Measurements from ENCODE around the gene ATP6V1F.

ATP6V1F gene

GRCh38 chr7:128913870-128914565 lies 51.4 kb downstream of the ATP6V1F start:
- Mint-ChIP-seq H3K4me1 (peaks cover 6% of the 10 kb centered on the region), H3K9me3 (no peaks in the 10 kb centered on the region), H3K27me3 (peaks cover 86% of the 10 kb centered on the region), H3K27ac (ENCODE audit: low read depth) (no peak overlapping the region), H3K4me3 (no peak overlapping the region), H3K36me3 (ENCODE audit: insufficient read depth) (no peaks in the 10 kb centered on the region)
- no peak for ATAC-seq (replicated peaks; ENCODE audit: extremely low read depth, poor library complexity, severe bottlenecking)
- DNase-seq (ENCODE audit: low spot score in 2 of 2): no peak

GRCh38 chr7:128914566-128915151 lies 52.0 kb downstream of the ATP6V1F start:
- no peak for ATAC-seq (replicated peaks; ENCODE audit: extremely low read depth, poor library complexity, severe bottlenecking)
- Mint-ChIP-seq H3K4me3 (no peak overlapping the region), H3K27ac (ENCODE audit: low read depth) (no peak overlapping the region), H3K27me3 (peaks cover 86% of the 10 kb centered on the region), H3K4me1 (peaks cover 6% of the 10 kb centered on the region), H3K36me3 (ENCODE audit: insufficient read depth) (no peaks in the 10 kb centered on the region), H3K9me3 (no peaks in the 10 kb centered on the region)
- DNase-seq (ENCODE audit: low spot score in 2 of 2): no peak

GRCh38 chr7:128915271-128915819 lies 52.7 kb downstream of the ATP6V1F start:
- peak overlapping the region; percentile 14 for H3K27ac Mint-ChIP-seq (ENCODE audit: low read depth)
- ATAC-seq (replicated peaks; ENCODE audit: extremely low read depth, poor library complexity, severe bottlenecking): no peak
- peaks cover 82% of the 10 kb centered on the region for H3K27me3 Mint-ChIP-seq

More at GRCh38 chr7:128915271-128915819, 52.7 kb downstream of the ATP6V1F start:
- Mint-ChIP-seq H3K36me3 (ENCODE audit: insufficient read depth) (no peaks in the 10 kb centered on the region), H3K9me3 (no peaks in the 10 kb centered on the region), H3K4me3 (peak overlapping the region; percentile 47), H3K4me1 (peaks cover 6% of the 10 kb centered on the region)
- DNase-seq (ENCODE audit: low spot score in 2 of 2): no peak

All from central memory CD8-positive, alpha-beta T cell (primary cell).